HG03045 (cell line): ENCODE data around the gene WDR12.
"Not testable (repeated sequence)": the region's sequence is repeated elsewhere in the genome, so short reads cannot be mapped to it uniquely, and the experiment has no call there.

Source experiments
- ATAC-seq: cut with Tn5 transposase; IDR thresholded peaks from one replicate; pipeline ENCODE4 v1.9.1; 2021; ENCODE audit warnings: mild to moderate bottlenecking, moderate library complexity; ENCODE audit not compliant: unreplicated experiment

WDR12 gene

GRCh38 chr2:202911512-202912341, at the start of gene WDR12, which contains the start of gene CARF:
WDR12 (minus strand) TSS chr2:202911673; CDS start chr2:202911476, 197 bp downstream.
CARF (plus strand) TSS chr2:202912275; CDS start chr2:202941903, 29,628 bp downstream.
- ATAC-seq = peak; percentile 80

DNA sequence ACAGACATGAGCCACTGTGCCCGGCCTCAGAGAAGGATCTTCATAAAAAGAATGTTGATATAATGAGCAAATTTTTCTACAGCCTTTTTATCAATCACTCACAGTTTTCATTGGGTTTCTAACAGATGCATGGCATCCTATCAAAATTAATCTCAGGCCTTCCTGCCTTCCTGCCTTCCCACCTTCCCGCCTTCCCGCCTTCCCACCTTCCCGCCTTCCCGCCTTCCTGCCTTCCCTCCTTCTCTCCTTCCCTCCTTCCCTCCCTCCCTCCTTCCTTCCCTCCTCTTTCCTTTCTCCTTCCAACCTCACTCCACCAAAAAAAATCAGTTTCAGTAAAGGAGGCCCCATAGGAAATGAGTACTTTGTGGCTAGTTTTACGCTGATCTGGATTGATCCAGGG, 49.1 kb upstream of the WDR12 start:
- no peak for ATAC-seq

DNA sequence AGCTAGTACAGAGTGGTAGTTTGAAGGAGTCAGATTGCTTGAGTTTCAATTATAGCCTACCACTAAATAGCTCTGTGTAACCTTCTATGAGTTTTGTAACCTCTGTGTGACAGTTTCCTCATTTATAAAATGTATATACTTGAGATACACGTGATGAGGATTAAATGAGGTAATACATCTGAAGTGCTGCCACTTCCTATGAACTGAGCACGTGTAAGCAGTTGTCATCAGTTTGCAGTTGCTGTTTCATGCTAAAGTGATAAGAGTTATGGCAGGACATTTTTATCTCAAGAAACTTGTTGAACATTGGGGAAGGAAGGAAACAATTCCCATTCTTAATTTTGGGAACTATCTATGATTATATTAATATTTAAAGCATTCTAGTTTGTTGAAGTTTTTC, 39.1 kb upstream of the WDR12 start:
- ATAC-seq = no peak

GRCh38 chr2:202949333-202949732, 37.9 kb upstream of the WDR12 start:
- not testable (repeated sequence) for ATAC-seq

GRCh38 chr2:202945497-202945896, 34.0 kb upstream of the WDR12 start:
- no peak for ATAC-seq

DNA sequence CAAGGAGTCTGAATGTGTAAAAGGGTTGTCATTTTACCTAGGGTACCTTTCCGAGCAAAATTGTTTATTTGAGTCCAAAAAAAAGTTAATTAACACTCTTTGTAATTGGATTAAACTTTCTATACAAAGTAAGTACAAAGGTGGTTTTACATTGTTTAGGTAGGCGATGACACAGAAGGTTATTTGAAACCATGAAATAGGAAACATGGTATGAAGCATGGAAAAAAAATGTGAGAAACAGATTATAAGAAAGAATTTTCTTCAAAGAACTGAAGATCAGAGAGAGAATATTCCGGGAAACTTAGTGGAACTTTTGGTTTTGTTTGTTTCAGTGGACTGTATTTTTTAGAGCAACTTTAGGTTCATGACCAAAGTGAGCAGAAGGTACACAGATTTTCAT, 33.3 kb upstream of the WDR12 start:
- no peak for ATAC-seq

DNA sequence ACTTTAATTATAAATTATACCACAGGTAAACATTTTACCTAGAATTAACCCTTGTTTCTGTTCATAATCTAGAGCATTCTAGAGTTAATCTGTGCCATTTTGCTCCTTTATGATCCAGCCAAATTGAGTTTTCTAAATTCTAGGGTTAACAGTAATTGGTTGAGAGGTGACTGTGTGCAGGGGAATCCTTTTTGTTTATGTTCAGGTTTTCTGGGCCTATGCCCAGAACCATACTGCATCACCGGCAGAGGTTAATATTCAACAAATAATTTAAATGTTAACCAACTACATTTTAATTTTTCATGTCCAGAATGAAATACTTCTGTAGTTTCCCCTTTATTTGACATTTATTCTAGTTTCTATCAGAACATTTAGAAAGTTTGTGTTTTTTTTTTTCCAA, 32.9 kb upstream of the WDR12 start:
- no peak for ATAC-seq

DNA sequence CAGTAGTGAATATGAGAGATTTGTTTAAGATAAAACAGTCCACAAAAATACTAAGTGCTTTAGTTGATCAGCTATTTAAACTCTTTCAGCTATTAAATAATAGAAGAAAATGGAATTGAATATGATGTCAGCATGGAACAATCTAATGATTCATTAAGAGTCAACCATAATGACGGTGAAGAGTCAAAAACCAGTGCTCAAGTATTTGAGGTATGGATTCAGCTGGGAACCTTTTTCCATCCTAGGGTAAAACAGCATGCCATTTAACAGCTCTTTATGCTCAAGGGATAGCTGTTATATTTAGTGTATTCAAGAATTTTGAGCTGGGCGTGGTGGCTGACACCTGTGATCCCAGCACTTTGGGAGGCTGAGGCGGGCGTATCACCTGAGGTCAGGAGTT, 30.3 kb upstream of the WDR12 start:
- ATAC-seq = no peak

- no peak for ATAC-seq
These were observed 27.5 kb upstream of the WDR12 start for GRCh38 chr2:202938960-202939359.

- ATAC-seq = no peak
These were observed 23.0 kb upstream of the WDR12 start for GRCh38 chr2:202934456-202934855.

- no peak for ATAC-seq
These were observed 22.5 kb upstream of the WDR12 start for GRCh38 chr2:202933958-202934357.

- no peak for ATAC-seq
These were observed 21.7 kb upstream of the WDR12 start for GRCh38 chr2:202933139-202933510.

DNA sequence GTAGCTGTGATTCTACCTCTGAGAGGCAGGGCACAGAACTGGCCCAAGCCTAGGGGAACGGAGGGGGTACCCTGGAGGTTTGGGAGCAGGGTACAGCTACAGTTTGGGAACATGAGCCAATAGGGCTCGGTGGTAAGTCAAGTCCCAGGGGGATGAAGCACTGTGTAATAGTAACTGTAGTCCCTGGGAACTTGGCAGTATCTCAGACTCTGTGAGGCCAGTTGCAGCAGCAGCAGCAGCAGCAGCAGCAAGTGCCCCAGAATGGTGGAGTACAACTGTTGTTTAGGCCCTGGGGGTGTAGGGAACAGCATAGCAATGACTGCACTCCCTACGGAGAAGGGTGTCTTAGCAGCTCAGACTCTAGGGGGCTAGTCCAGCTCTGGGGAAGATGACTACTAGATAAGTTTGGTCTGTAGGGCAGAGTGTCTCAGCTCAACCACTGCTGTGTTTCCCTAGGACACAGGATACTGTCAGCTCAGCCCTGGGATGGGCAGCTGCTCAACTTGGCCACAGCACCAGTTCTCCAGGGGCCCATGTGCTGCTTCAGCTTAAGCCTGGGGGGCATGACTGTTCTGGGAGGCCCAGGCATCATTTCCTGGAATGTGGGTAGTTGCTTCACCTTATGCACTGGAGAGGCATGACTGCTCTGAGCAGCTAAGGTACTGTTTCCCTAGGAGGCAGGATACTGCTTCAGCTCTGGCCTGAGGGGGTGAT, 21.1 kb upstream of the WDR12 start:
- ATAC-seq = no peak

DNA sequence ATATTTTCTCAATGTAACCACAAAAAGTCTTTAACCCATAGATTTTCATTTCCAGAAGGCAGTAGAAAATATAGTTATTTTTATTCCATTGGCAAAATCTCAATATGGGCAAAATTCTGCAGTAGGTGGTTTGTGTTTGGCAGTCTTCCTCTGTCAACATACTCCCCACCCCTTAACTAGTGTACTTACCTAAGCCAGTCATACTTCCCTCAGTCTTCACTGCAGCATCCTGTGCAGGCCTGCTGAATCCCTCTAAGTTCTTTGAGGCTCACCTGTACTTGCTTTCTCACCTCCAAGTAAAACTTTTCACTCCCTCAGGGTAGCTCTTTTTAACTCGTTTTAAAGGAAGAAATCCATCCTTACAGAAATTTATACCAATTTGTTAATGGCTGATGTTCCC, 7.4 kb upstream of the WDR12 start:
- ATAC-seq = no peak

DNA sequence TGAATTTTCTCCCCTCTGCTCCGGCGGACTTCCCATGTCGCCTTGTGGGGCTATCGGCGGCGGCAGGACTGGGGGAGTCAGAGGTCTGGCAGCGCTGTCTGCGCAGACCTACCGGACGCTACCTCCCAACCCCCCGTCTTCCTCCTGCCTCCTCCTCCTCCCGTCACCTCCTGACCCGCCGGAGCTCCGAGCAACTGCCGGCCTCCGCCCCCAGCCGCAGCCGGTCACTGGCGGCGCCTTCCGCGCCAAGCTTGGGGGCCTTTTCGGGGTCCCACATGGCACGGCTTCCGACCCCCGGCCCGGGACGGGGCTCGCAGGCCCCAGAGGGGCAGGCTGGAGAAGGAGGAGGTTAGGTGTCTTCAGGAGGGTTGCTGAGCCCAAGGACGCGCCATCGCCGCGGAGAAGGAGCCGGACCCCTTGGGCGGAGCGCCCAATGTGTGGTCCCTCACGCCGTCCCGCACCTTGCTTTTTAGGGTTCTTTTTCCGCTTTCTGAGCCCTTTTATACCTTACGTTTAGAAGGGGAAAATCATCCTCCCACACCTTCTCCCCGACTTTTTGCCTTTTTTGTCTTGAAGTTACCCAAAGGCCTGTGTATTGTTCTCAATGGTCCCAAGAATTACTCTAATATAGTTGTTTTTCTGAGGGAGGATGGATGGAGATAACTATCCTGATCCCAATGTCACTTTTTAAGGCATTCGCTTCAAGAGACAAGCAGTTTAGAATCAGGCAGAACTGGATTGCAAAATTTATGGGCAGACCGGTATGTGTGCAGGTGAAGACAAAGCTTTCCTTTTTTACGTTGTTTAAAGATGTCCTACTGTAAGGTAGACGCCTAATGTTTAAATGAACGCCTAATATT, 1.1 kb upstream of the WDR12 start:
- peak; percentile 68 for ATAC-seq

DNA sequence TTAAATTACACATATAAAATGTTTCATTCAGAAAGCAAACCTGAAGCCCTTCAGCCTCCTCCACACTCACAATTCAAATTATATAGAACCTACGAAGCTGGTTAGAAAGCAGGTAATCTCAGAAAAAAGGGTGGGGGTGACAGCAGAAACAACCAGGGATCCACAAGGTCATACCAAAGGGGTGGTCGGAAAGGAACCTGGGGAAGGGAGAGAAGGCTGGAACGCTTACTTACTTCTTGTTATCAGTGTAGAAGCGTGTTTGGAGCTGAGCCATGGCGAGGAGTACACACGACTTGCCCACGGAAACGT, 316 bp downstream of the WDR12 start:
- peak; percentile 25 for ATAC-seq

DNA sequence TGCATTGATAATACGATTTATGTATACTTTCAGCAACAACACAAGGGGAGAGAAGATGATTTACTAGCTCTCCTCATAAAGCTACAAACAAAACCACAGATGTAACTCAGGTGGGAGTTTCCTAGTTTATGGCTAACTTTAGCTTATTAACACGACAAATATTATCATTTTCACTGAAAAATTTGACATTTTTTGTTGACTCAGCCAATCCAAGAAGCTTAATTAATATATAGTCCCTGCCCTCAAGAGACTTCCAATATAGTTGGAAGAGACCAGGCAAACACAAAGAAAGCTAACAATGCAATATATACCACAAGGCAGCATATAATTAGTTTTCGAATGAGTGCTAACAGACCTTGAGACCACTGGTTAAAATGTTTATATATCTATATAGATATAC, 775 bp downstream of the WDR12 start:
- ATAC-seq = no peak

DNA sequence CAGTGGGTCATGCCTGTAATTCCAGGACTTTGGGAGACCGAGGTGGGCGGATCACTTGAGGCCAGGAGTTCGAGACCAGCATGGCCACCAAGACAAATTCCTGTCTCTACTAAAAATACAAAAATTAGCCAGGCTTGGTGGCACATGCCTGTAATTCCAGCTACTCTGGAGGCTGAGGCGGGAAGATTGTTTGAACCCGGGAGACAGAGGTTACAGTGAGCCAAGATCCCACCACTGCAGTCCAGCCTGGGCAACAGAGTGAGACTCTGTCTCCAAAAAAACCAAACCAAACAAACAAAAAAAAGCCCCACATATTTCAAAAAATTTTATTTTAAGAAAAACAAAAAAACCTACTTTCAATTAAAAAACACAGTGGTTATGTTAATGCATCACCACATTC, 1.2 kb downstream of the WDR12 start:
- ATAC-seq = not testable (repeated sequence)

DNA sequence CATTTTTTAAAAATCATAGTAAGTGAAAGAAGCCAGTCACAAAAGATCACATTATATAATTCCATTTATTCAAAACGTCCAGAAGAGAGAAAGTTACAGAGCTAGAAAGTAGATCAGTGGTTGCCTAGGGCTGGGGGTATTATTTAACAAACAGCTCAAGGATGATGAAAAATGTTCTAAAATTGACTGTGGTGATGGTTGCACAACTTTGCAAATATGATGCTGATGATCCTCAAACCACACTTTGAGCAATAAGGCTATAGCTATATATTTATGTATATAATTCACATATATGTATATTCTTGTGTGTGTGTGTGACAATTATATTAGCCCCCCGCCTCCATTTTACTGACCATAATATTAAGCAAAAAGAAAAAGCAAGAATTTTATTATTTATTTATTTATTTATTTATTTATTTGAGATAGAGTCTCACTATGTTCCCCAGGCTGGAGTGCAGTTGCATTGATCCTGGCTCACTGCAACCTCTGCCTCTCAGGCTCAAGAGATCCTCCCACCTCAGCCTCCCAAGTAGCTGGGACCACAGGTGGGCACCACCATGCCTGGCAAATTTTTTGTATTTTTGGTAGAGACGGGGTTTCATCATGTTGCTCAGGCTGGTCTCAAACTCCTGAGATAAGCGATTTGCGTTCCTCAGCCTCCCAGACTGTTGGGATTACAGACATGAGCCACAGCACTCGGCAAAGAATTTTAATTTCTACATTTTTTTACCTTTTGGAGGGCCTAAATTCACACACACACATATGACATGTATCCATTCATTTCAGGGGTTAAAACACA, 1.9 kb downstream of the WDR12 start:
- no peak for ATAC-seq

- no peak for ATAC-seq
These were observed 3.3 kb downstream of the WDR12 start for GRCh38 chr2:202908186-202908585.

GRCh38 chr2:202905507-202905906, 6.0 kb downstream of the WDR12 start:
- ATAC-seq = not testable (repeated sequence)
